GM19099 (cell line): ENCODE data around the gene CBLN2.

Experiments used
- POLR2A ChIP-seq: IDR thresholded peaks from 3 replicates; pipeline ENCODE4 v1.6.1; 2011; ENCODE audit warnings: low read depth; ENCODE audit not compliant: insufficient read length; ENCODE audit errors: extremely low read depth

Gene CBLN2

GRCh38 chr18:72544092-72544886, at the start of gene CBLN2:
Gene CBLN2 (minus strand): TSS chr18:72544342. CDS start chr18:72542160, 2,182 bp downstream.
- no peak for TF ChIP-seq POLR2A

- TF ChIP-seq POLR2A: no peak
Measured at GRCh38 chr18:72588360-72588759, 44.2 kb upstream of the CBLN2 start.

GRCh38 chr18:72584787-72585186, 40.6 kb upstream of the CBLN2 start:
- TF ChIP-seq POLR2A: no peak

- TF ChIP-seq POLR2A: no peak
Measured at GRCh38 chr18:72581976-72582375, 37.8 kb upstream of the CBLN2 start.

GRCh38 chr18:72572896-72573295, 28.8 kb upstream of the CBLN2 start:
- TF ChIP-seq POLR2A: no peak

- TF ChIP-seq POLR2A: no peak
Measured at GRCh38 chr18:72566290-72566689, 22.1 kb upstream of the CBLN2 start.

GRCh38 chr18:72555968-72556367, 11.8 kb upstream of the CBLN2 start:
- no peak for TF ChIP-seq POLR2A

- no peak for TF ChIP-seq POLR2A
Measured at GRCh38 chr18:72555101-72555500, 11.0 kb upstream of the CBLN2 start.

- no peak for TF ChIP-seq POLR2A
Measured at GRCh38 chr18:72543357-72544055, 636 bp downstream of the CBLN2 start.

GRCh38 chr18:72542984-72543356, 1.2 kb downstream of the CBLN2 start:
- no peak for TF ChIP-seq POLR2A

GRCh38 chr18:72542342-72542741, 1.8 kb downstream of the CBLN2 start:
- no peak for TF ChIP-seq POLR2A

GRCh38 chr18:72541871-72542332, 2.2 kb downstream of the CBLN2 start:
- TF ChIP-seq POLR2A: no peak

GRCh38 chr18:72539901-72540300, 4.2 kb downstream of the CBLN2 start:
- no peak for TF ChIP-seq POLR2A

- TF ChIP-seq POLR2A: no peak
Measured at GRCh38 chr18:72530622-72531021, 13.5 kb downstream of the CBLN2 start.

- no peak for TF ChIP-seq POLR2A
Measured at GRCh38 chr18:72504866-72505265, 39.3 kb downstream of the CBLN2 start.

GRCh38 chr18:72502671-72503431, 41.3 kb downstream of the CBLN2 start:
- TF ChIP-seq POLR2A: no peak

GRCh38 chr18:72492497-72492896, 51.6 kb downstream of the CBLN2 start:
- no peak for TF ChIP-seq POLR2A
